IPS DF 19.7 (cell line): ENCODE data around the gene LRCH1.

Source experiments
- DNase-seq: peaks from one replicate; pipeline ENCODE4 v3.0.0-alpha.2; 2013; ENCODE audit warnings: low read depth, low spot score

Gene LRCH1

GRCh38 chr13:46796515-46797474, 243.8 kb downstream of the LRCH1 start, which contains the start of gene ESD:
Gene ESD, minus strand, starts transcription at chr13:46797161. Its CDS starts 5,748 bp downstream, at chr13:46791413.
- peak; percentile 64 for DNase-seq

- DNase-seq: no peak
These were observed 244.7 kb downstream of the LRCH1 start for GRCh38 chr13:46797501-46798237.

GRCh38 chr13:46799139-46799538, 246.2 kb downstream of the LRCH1 start:
- DNase-seq: no peak

- no peak for DNase-seq
These were observed 248.9 kb downstream of the LRCH1 start for GRCh38 chr13:46801858-46802257.
